ENCODE measurements around the gene SCPEP1.
A peak's percentile ranks its signal among the peaks of the same experiment; 100 is the strongest.

Gene SCPEP1

DNA sequence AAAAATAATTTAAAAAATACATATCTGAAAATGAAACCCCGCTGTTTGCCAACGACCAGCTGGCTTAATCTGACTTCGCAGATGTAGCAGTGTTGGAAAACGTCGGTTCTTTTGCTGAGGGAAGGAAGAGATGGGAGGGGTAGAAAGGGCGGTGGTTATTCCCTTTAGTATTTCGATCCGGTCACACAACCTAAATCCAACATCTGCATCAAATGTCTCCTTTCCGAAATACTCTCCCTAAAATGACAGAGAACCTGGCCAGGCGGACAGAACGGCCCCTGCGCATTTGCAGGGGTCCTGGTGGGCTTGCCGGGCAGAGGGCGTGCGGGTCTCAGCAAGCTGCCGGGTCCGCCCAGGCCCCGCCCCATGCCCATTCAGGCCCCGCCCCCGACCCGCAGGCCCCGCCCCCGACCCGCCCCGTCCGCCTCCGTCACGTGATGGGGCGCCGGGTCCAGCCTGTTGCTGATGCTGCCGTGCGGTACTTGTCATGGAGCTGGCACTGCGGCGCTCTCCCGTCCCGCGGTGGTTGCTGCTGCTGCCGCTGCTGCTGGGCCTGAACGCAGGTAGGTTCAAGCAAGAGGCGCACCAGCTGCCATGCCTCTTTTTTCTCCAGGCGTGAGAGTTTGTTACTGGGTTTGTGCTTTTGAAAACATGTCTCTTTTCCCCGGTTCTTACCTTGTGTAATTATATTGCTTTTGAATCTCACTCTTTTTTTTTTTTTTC, at the start of gene SCPEP1:
Gene SCPEP1, plus strand, starts transcription at position 459 of the 723 bp plus-strand sequence. Its CDS starts 29 bp downstream, at position 488.
- TF ChIP-seq RAD21 (IDR thresholded peaks at IDR 0.05; ENCODE audit: low read depth) (no peak), ZBTB7A (IDR thresholded peaks at IDR 0.05; ENCODE audit: low read depth) (peak; percentile 99), TAF1 (IDR thresholded peaks at IDR 0.05; ENCODE audit: low read depth) (peak; percentile 49; the same call in 1 of the 2 replicates)
- TF ChIP-seq, protein P1, sequence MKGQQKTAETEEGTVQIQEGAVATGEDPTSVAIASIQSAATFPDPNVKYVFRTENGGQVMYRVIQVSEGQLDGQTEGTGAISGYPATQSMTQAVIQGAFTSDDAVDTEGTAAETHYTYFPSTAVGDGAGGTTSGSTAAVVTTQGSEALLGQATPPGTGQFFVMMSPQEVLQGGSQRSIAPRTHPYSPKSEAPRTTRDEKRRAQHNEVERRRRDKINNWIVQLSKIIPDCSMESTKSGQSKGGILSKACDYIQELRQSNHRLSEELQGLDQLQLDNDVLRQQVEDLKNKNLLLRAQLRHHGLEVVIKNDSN (IDR thresholded peaks at IDR 0.05) = peak; percentile 94

- TF ChIP-seq TAF1 (IDR thresholded peaks at IDR 0.05; ENCODE audit: low read depth) = no peak
- no peak for TF ChIP-seq EP300 (IDR thresholded peaks at IDR 0.05; ENCODE audit: borderline replicate concordance)
- TF ChIP-seq TCF12 (IDR thresholded peaks at IDR 0.05; ENCODE audit: low read depth) = no peak
- TF ChIP-seq, protein P2, sequence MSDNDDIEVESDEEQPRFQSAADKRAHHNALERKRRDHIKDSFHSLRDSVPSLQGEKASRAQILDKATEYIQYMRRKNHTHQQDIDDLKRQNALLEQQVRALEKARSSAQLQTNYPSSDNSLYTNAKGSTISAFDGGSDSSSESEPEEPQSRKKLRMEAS (IDR thresholded peaks at IDR 0.05) = no peak
- TF ChIP-seq CREB1 (IDR thresholded peaks at IDR 0.05; ENCODE audit: low read depth) = no peak
- TF ChIP-seq, protein P1 (IDR thresholded peaks at IDR 0.05) = no peak
- TF ChIP-seq YY1 (IDR thresholded peaks at IDR 0.05; ENCODE audit: low read depth) = no peak
- no peak for TF ChIP-seq FOXM1 (IDR thresholded peaks at IDR 0.05; ENCODE audit: borderline replicate concordance, low read depth)
- no peak for TF ChIP-seq TEAD4 (IDR thresholded peaks at IDR 0.05)
- TF ChIP-seq RAD21 (IDR thresholded peaks at IDR 0.05; ENCODE audit: low read depth) = no peak
- TF ChIP-seq CEBPB (IDR thresholded peaks at IDR 0.05) = no peak
- TF ChIP-seq EGR1 (IDR thresholded peaks at IDR 0.05) = no peak
- TF ChIP-seq ZBTB7A (IDR thresholded peaks at IDR 0.05; ENCODE audit: low read depth) = no peak
- TF ChIP-seq NFIC (IDR thresholded peaks at IDR 0.05) = no peak
- TF ChIP-seq, protein P3, sequence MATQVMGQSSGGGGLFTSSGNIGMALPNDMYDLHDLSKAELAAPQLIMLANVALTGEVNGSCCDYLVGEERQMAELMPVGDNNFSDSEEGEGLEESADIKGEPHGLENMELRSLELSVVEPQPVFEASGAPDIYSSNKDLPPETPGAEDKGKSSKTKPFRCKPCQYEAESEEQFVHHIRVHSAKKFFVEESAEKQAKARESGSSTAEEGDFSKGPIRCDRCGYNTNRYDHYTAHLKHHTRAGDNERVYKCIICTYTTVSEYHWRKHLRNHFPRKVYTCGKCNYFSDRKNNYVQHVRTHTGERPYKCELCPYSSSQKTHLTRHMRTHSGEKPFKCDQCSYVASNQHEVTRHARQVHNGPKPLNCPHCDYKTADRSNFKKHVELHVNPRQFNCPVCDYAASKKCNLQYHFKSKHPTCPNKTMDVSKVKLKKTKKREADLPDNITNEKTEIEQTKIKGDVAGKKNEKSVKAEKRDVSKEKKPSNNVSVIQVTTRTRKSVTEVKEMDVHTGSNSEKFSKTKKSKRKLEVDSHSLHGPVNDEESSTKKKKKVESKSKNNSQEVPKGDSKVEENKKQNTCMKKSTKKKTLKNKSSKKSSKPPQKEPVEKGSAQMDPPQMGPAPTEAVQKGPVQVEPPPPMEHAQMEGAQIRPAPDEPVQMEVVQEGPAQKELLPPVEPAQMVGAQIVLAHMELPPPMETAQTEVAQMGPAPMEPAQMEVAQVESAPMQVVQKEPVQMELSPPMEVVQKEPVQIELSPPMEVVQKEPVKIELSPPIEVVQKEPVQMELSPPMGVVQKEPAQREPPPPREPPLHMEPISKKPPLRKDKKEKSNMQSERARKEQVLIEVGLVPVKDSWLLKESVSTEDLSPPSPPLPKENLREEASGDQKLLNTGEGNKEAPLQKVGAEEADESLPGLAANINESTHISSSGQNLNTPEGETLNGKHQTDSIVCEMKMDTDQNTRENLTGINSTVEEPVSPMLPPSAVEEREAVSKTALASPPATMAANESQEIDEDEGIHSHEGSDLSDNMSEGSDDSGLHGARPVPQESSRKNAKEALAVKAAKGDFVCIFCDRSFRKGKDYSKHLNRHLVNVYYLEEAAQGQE (IDR thresholded peaks at IDR 0.05; ENCODE audit: low read depth) = no peak
These were observed 49.3 kb upstream of the SCPEP1 start for GRCh38 chr17:56928586-56928985.

DNA sequence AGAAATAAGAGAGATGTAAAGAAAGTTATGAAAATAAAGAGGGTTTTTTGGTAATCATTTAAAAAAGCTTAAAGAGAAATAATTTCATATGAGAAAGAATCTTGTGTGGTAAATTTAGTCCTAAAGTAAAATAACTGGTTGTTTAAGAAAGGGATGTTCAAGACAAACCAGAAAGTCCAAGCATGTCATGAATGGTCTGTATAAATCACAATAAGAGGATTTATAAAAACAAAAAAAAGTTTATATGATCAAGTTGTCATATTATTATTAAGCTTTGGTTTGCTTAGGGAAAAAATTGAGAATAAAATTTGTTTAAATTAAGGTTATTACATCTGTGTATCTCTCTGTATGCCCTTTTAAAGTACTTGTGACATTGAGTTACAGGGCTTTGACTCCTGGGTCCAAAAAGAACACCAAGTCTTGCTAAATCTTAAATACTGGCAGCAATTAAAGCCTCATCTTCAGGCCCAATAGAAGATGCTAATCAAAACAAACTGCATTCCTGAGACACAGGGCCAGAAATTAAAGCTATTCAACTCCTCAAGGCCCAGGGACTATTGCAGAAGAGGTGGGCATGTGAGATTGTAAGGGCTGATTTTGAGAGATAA, 48.5 kb upstream of the SCPEP1 start:
- no peak for TF ChIP-seq EGR1 (IDR thresholded peaks at IDR 0.05)
- TF ChIP-seq RAD21 (IDR thresholded peaks at IDR 0.05; ENCODE audit: low read depth) = no peak
- no peak for TF ChIP-seq ZBTB7A (IDR thresholded peaks at IDR 0.05; ENCODE audit: low read depth)
- no peak for TF ChIP-seq CEBPB (IDR thresholded peaks at IDR 0.05)
- no peak for TF ChIP-seq FOXM1 (IDR thresholded peaks at IDR 0.05; ENCODE audit: borderline replicate concordance, low read depth)
- no peak for TF ChIP-seq EP300 (IDR thresholded peaks at IDR 0.05; ENCODE audit: borderline replicate concordance)
- TF ChIP-seq YY1 (IDR thresholded peaks at IDR 0.05; ENCODE audit: low read depth) = no peak
- TF ChIP-seq CREB1 (IDR thresholded peaks at IDR 0.05; ENCODE audit: low read depth) = no peak
- no peak for TF ChIP-seq TEAD4 (IDR thresholded peaks at IDR 0.05)
- TF ChIP-seq, protein P3 (IDR thresholded peaks at IDR 0.05; ENCODE audit: low read depth) = no peak
- TF ChIP-seq, protein P1 (IDR thresholded peaks at IDR 0.05) = no peak

DNA sequence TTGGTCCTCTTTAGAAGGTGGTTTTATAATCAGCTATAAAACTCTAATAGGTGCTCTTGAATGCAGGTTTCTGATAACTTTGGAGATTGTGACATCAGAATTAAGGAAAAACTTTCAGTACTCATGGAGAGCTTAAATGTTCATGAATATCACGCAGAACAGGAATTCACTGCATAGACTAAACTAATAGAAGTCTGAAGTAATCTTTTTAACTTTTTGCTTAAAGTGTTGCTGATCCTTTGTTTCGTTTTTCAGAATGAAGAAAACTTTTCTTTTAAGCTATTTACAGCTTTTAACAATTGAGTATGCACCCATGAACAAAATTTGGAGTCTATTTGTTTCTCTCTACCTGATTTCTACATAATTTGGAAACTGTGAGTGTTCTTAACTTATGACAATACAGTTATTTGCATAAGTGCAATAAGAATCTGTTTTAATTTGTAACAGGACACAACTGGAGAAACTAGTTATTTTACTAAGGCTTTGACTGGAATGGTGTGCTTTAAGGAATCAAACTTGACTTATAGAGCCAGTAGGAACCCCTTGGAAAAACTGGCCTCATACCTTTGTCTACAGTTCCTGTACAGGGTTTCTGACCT, 47.1 kb upstream of the SCPEP1 start:
- TF ChIP-seq, protein P2 (IDR thresholded peaks at IDR 0.05) = no peak
- TF ChIP-seq YY1 (IDR thresholded peaks at IDR 0.05; ENCODE audit: low read depth) = no peak
- no peak for TF ChIP-seq NFIC (IDR thresholded peaks at IDR 0.05)
- TF ChIP-seq EGR1 (IDR thresholded peaks at IDR 0.05) = no peak
- TF ChIP-seq CREB1 (IDR thresholded peaks at IDR 0.05; ENCODE audit: low read depth) = no peak
- TF ChIP-seq ZBTB7A (IDR thresholded peaks at IDR 0.05; ENCODE audit: low read depth) = no peak
- no peak for TF ChIP-seq RAD21 (IDR thresholded peaks at IDR 0.05; ENCODE audit: low read depth)
- no peak for TF ChIP-seq TCF12 (IDR thresholded peaks at IDR 0.05; ENCODE audit: low read depth)
- TF ChIP-seq, protein P1 (IDR thresholded peaks at IDR 0.05) = no peak
- no peak for TF ChIP-seq CEBPB (IDR thresholded peaks at IDR 0.05)
- no peak for TF ChIP-seq TAF1 (IDR thresholded peaks at IDR 0.05; ENCODE audit: low read depth)
- TF ChIP-seq, protein P3 (IDR thresholded peaks at IDR 0.05; ENCODE audit: low read depth) = no peak
- TF ChIP-seq FOXM1 (IDR thresholded peaks at IDR 0.05; ENCODE audit: borderline replicate concordance, low read depth) = no peak
- no peak for TF ChIP-seq EP300 (IDR thresholded peaks at IDR 0.05; ENCODE audit: borderline replicate concordance)
- TF ChIP-seq TEAD4 (IDR thresholded peaks at IDR 0.05) = no peak

All from Ishikawa (cell line).